Retinal pigment epithelial cell (primary cell): ENCODE results near the gene PLCL1.

Experiments
- DNase-seq: peaks from one replicate; pipeline ENCODE4 v3.0.0-alpha.2; 2010; ENCODE audit warnings: low read depth
- H3K4me3 ChIP-seq: 2 replicates; pipeline ENCODE4 v1.5.1; 2011; ENCODE audit warnings: mild to moderate bottlenecking, low read length, control low read depth, moderate library complexity
- CTCF ChIP-seq: conservative IDR thresholded peaks from 2 replicates; pipeline ENCODE4 v1.5.1; 2011; ENCODE audit warnings: low read depth, low read length, control low read depth, inconsistent platforms

PLCL1 gene

DNA sequence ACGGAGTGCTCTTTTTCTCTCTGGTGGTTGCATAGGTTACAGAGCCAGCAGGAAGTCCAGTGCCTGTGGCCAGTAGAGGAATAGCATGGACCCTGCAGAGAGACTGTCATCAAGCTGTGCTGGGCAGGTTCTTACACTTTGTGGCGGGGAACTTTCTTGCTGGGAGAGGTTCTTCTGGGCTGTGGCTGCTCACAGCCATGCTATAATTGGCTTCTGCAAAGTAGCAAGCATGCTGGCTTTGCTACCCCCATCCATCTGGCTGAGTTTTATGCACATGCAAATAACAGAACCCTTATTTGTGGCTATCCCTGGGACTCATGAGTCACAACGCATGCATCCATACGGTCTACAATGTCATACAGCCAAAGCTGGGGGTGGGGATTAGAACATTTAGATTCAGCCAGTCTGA, 68.9 kb downstream of the PLCL1 start:
- no peak for TF ChIP-seq CTCF
- H3K4me3 ChIP-seq: no peak overlapping the region
- DNase-seq: peak; percentile 59

- no peak for DNase-seq
- TF ChIP-seq CTCF: no peak
- no peak overlapping the region for H3K4me3 ChIP-seq
Measured at GRCh38 chr2:197875763-197876162, 71.4 kb downstream of the PLCL1 start.

- no peak for DNase-seq
- no peak for TF ChIP-seq CTCF
- H3K4me3 ChIP-seq: no peak overlapping the region
Measured at GRCh38 chr2:197876524-197876923, 72.1 kb downstream of the PLCL1 start.

DNA sequence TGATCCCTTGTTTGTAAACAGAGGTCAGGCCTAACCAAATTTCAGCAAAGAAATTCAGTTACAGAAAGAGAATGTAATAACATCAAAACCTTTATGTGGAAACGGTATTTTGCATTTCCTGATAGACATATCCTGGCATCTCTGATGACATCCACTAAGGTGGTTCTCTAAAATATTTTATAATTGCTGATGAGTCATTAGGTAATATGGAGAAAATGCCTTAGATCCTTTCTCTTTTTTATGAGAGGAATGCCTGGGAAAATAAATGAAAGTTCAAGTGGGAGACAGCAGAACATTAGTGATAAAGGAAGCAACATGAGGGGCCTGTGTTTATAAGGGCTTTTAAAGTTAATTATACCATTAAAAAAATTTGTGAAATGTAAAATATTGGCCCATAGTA, 72.6 kb downstream of the PLCL1 start:
- no peak overlapping the region for H3K4me3 ChIP-seq
- TF ChIP-seq CTCF: no peak
- no peak for DNase-seq

- H3K4me3 ChIP-seq: no peak overlapping the region
- no peak for DNase-seq
- no peak for TF ChIP-seq CTCF
Measured at GRCh38 chr2:197878792-197879191, 74.4 kb downstream of the PLCL1 start.

DNA sequence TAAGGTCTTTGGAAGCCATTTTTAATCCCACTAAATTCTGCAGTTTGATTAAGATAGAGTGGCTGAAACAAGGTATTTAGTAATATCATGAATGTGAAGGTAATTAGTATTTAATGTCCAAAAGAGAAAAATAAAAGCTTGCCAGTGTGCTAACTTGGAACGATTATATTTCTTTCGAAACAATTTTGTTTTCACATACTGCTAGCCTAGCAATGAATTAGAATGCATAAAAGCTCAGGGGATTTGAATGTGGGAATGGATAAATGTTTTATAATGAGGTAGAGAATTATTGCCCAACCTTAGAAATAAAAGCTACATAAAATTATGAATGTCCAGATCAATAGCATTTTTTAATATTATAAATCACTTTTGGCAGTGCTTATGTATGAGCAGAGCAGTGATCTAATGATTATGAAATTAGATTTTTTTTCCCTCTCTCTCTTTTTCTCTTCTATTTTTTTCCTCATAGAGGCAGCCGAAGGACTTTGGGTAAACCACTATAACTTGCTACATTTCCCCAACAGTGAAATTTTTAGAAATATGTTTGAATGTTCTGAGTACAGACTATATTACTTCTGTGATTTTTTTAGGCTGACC, 75.5 kb downstream of the PLCL1 start:
- no peak for DNase-seq
- TF ChIP-seq CTCF: no peak
- H3K4me3 ChIP-seq: no peak overlapping the region

DNA sequence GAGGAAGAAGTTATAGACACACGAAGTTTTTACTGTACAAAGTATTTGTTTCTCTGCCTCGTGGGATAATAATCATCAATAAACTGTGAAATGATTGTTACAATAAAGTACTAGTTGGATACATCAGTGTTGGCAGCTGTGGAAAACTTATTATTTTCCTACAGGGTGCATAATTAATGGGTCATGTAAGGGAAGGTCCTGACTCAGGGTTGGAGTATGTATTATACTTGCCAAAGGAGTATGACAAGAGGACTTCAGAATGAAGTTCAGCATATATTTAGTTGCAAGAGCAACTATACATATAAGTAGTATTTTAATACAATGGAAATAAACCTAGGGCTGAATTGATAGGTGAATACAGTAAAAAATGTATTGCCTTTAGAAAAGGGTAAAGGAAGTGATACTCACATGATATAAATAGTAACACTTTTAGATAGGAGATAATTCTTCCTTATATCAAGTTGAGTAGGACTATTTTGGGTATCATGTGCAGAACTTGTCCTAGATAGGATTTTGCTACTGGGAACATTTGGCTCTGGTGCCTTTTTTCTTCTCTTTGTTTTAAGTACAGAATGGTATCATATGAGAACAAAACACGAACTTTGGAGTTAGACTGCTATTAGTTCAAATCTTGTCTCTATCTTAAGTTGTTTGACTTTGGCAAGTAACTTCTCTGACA, 79.1 kb downstream of the PLCL1 start:
- no peak overlapping the region for H3K4me3 ChIP-seq
- TF ChIP-seq CTCF: no peak
- no peak for DNase-seq
